GM19035 (cell line): Measurements from ENCODE around the gene TMSB10.
"Not testable (repeated sequence)": the region's sequence is repeated elsewhere in the genome, so short reads cannot be mapped to it uniquely, and the experiment has no call there.

Experiments
- ATAC-seq: cut with Tn5 transposase; IDR thresholded peaks from one replicate; pipeline ENCODE4 v1.9.1; 2021; ENCODE audit not compliant: unreplicated experiment

TMSB10 gene

GRCh38 chr2:84905181-84906107 lies at the start of gene TMSB10:
TSS of gene TMSB10 (plus strand) at chr2:84905656.
- ATAC-seq: peak; percentile 73

- no peak for ATAC-seq
These were observed 49.7 kb upstream of the TMSB10 start for GRCh38 chr2:84855731-84856130.

DNA sequence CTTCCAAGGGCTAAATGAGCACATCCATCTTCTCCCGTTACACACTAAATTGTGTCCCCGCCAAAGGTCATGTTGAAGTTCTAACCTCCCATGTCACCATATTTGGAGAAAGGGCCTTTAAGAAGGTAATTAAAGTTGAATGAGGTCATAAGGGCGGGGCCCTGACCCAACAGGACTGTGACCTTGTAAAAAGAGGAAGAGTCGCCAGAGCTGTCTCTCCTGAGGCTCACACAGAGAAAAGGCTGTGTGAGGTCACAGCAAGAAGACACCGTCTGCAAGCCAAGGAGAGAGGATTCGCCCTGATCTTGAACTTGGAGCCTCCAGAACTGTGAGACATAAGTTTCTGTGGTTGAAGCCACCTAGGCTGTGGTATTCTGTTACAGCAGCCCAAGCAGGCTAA lies 48.7 kb upstream of the TMSB10 start:
- ATAC-seq: peak; percentile 69

GRCh38 chr2:84857566-84857965 lies 47.9 kb upstream of the TMSB10 start:
- ATAC-seq: no peak

GRCh38 chr2:84858123-84858522 lies 47.3 kb upstream of the TMSB10 start:
- no peak for ATAC-seq

DNA sequence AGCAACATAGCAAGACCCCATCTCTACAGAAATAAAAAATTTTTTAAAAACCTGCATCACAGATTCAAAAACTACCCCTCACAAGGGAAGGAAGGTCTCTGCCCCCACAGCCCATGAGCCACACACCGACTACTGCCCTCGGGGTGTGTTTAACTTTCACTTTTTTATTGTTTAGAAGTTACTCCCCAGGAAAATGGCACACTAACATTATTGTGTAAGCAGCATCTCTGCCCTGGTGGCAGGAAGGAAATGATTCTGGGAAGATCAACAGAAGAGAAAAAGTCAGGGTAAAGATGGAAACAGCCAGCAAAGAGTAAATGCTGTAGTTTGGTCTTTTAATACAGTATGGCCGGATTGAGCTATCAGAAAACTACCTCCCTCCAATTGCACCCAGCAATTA lies 46.5 kb upstream of the TMSB10 start:
- ATAC-seq: no peak

- ATAC-seq: no peak
These were observed 43.9 kb upstream of the TMSB10 start for GRCh38 chr2:84861539-84861938.

DNA sequence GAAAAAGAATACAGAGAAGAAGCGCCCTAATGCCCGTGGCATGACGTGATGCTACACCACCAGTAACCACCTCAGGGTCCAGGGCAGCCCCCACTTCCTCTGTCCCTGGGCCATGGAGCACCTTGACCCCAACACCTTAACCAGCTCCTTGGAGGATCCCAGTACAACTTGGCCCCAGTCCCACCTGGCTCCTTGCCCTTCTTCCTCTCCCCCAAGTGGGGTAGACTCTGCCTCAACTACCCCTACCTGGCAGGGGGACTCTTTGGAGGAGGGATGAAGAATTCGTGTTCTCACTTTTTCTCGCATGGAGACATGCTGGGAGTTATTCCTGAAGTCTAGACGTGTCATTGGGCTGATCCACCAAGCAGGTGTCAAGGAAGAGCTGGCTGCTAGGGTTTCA lies 43.5 kb upstream of the TMSB10 start:
- no peak for ATAC-seq

DNA sequence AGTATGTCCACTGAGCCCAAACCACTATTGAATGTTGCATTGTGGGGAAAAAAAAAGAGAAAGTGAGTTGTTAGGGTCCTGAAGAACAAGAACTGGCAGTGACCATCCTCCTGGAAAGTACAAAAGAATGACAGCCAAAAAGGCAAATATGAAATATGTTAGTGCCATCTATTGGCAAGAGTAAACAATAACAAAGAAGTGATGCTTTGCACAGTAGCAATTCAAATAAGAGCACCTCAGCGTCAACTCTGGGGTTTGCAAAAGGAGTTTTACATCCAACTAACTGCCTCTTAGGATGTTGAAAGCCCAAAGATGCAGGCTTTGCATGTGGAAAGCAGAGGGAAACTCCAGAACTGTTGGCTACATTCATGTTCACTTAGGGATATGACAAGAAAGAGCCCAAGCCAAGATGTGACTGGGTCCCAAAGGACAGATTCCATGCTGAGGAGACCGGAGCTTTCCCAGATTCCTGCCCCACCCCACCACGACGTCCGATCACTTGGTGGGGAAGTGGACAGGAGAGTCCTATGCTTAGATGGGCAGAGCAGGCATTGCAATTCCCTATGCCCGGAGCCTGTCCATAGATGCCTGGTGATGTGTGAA lies 40.2 kb upstream of the TMSB10 start:
- peak; percentile 71 for ATAC-seq

DNA sequence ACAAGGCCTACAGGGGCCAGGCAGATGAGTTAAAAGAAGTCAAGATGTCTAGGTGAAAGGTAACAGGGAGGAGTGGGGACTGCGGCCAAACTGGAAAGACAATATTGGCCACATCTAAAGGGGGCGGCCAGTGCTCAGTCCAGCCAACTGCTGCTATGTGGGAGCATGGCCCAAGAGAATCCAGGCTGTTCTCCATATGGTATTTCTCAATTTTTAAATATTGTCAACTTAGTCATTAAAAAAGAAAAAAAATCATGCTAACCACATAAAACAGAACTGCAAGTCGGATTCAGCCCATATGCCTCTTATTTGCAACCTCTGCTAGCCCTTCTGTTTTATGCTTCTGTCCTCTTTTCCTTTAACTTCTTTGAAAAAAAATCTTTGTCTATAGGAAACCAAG lies 39.3 kb upstream of the TMSB10 start:
- no peak for ATAC-seq

- not testable (repeated sequence) for ATAC-seq
These were observed 37.1 kb upstream of the TMSB10 start for GRCh38 chr2:84868327-84868726.

- ATAC-seq: no peak
These were observed 35.1 kb upstream of the TMSB10 start for GRCh38 chr2:84870306-84870705.

DNA sequence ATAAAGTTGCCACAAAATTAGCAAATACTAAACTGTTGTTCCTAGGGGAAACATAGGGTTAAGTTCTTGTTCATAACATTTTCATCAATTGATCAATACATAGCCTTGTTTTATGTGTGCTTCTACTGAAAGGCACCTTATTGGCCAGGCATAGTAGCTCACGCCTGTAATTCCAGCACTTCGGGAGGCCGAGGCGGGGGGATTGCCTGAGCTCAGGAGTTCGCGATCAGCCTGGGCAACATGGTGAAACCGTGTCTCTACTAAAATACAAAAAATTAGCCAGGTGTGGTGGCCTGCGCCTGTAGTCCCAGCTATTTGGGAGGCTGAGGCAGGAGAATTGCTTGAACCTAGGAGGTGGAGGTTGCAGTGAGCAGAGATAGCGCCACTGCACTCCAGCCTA lies 32.8 kb upstream of the TMSB10 start:
- not testable (repeated sequence) for ATAC-seq

GRCh38 chr2:84873350-84873749 lies 32.1 kb upstream of the TMSB10 start:
- no peak for ATAC-seq

GRCh38 chr2:84874381-84875212 lies 30.9 kb upstream of the TMSB10 start:
- ATAC-seq: no peak

DNA sequence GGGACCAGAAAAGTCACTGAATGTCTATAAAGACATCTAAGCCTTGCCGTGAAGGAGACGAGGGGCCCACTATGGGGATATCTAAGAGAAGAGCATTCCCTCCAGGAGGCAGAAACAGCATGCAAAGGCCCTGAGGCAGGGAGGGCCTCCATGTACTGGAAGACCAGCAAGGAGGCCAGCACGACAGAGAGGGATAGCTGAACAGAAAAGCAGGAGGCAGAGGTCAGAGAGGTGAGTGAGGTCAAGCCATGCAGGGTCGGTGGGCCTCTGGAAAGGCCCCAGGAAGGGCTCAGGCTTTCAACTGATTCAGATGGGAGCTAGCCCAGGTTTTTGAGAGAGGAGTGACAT lies 30.3 kb upstream of the TMSB10 start:
- ATAC-seq: no peak

- not testable (repeated sequence) for ATAC-seq
These were observed 29.8 kb upstream of the TMSB10 start for GRCh38 chr2:84875619-84876018.

GRCh38 chr2:84876369-84876768 lies 29.1 kb upstream of the TMSB10 start:
- no peak for ATAC-seq

DNA sequence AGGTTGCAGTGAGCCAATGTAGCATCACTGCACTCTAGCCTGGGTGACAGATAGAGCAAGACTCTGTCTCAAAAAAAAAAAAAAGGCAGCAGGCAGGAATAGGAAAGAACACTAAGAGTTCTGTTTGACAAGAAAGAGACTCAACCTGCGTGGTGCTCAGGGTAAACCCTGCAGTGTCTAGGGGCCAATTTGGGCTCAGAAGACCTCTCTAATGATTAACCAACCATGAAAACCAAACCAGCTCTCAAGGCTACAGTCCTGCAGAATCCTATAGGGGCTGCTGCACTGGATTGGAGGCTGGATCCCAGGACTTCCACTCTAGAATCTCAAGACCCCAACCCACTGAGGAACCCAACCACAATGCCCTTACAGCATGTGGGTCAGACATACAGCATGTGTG lies 27.0 kb upstream of the TMSB10 start:
- no peak for ATAC-seq

DNA sequence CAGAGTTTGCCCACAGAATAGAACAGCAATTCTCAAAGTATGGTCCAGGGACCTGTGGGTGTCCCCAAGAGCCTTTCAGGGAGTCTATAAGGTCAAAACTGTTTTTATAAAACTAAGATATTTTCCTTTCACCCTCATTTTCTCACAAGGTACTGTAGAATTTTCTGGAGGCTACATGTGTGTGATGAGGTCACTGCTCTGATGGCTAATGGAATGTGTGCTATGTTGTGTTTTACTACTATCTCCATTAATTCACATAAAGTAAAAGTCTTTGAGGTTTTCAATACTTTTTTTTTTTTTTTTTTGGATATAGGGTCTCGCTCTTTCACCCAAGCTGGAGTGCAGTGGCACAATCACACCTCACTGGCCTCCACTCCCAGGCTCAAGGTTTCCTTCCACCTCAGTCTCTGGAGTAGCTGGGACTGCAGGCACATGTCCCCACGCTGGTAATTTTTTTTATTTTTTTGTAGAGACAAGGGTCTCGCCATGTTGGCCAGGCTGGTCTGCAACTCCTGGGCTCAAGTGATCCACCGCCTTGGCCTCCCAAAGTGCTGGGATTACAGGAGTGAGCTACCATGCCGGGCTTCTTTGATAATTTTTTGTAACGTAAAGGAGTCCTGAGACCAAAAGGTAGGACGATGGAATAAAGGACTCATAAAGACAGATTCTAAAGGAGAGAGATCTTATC lies 26.4 kb upstream of the TMSB10 start:
- no peak for ATAC-seq
